Activated T-helper 17 cell treated with anti-CD3 and anti-CD28 coated beads, Interleukin-2, amount 50 U/mL, for 72 hours (primary cell): ENCODE data around the gene TRIL. TPM values are rescaled to one million over a fixed set of nuclear protein-coding genes. Genes with fewer than 3 reads are reported as not detected.

Experiments
- ATAC-seq: fragments of 150-1000 bp; cut with Tn5 transposase; replicated peaks from 2 replicates; pipeline ENCODE4 v1.10.0; 2021; ENCODE audit warnings: mild to moderate bottlenecking, moderate library complexity
- H3K27ac Mint-ChIP-seq: one replicate; pipeline ENCODE4 v1.8.0; 2022; ENCODE audit warnings: mixed read lengths
- H3K27me3 Mint-ChIP-seq: one replicate; pipeline ENCODE4 v1.8.0; 2022; ENCODE audit warnings: mixed read lengths
- H3K36me3 Mint-ChIP-seq: one replicate; pipeline ENCODE4 v1.8.0; 2022; ENCODE audit warnings: low read depth, mild to moderate bottlenecking, mixed read lengths
- H3K4me1 Mint-ChIP-seq: one replicate; pipeline ENCODE4 v1.8.0; 2022; ENCODE audit warnings: mixed read lengths
- H3K4me3 Mint-ChIP-seq: one replicate; pipeline ENCODE4 v1.8.0; 2022; ENCODE audit warnings: mild to moderate bottlenecking, mixed read lengths
- H3K9me3 Mint-ChIP-seq: one replicate; pipeline ENCODE4 v1.8.0; 2022; ENCODE audit warnings: mixed read lengths
- total RNA-seq, 2 donors: library from RNA; stranded (reverse); gene quantifications; one replicate each; pipeline ENCODE4 v1.2.3, GENCODE V29; 2022

The TRIL gene
- total RNA-seq, 2 donors from 2014 or later = not detected

DNA sequence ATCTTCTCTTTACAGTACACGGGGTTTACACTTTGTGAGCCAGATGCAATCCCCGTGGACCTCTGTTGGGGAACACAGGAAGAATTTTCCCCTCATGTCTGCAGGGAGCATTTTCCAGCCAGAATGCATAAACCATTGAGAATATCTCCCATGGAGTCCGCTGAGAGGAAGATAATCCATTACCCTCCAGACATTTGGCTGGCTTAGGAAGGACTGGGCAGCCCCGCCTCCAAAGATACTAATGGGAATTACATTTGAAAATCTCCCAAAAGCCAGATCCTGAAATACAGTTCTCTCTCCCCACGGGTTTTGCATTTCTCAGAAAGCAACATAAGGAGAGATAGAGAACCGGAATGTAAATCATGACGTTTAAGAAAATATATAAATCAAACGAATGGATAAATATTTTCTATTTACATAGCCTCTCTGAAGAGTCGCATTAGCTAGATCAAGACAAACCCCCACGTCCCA lies 53.5 kb downstream of the TRIL start:
- Mint-ChIP-seq H3K27me3 (peaks cover 17% of the 10 kb centered on the region), H3K9me3 (no peaks in the 10 kb centered on the region), H3K27ac (no peak overlapping the region), H3K4me1 (no peaks in the 10 kb centered on the region), H3K4me3 (no peak overlapping the region), H3K36me3 (no peaks in the 10 kb centered on the region)
- no peak for ATAC-seq

DNA sequence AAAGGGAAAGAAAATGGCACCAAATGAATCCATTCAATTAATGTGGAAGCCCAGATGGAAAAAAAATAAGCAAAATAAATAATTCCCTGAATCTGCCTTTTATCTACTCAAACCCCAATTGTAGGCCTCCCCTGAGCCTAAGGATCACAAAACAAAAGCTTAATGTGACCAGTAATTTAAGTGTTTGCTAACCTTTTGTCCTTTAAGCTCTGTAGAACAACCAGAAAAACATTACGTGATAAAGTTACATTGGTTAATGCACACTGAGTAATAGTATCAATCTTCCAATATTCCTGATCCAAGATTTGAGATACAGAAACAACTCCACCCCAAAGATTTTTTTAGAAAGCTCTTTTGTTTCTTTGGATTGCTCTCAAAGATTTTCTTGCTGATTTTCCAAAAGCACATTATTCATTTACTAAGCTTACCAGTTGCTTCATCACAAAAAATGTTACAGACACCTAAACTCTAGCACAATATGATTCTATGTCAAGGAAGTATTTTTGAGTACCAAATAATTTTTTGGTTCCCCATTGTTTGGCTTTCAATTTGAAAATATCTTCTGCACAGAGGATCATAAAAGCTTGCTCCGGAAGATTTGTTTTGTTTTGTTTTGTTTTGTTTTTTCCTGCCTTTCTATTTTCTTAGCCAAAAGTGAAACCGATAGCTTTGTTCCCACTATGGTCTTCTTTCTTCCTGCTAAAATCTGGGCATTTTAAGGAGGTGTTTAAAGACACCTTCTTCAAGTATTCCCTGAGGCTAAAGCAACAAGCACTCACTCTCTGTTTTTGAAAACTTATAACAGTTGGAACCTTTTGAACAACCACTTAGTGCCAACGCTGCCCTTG lies 54.2 kb downstream of the TRIL start:
- no peaks in the 10 kb centered on the region for H3K4me1 Mint-ChIP-seq

More for the DNA sequence above, 54.2 kb downstream of the TRIL start:
- Mint-ChIP-seq H3K36me3 (no peaks in the 10 kb centered on the region), H3K4me3 (no peak overlapping the region), H3K27me3 (peaks cover 17% of the 10 kb centered on the region), H3K9me3 (no peaks in the 10 kb centered on the region), H3K27ac (no peak overlapping the region)
- no peak for ATAC-seq

Other genes with a start within 250 kb of the TRIL start
- gene CPVL, start 188.2 kb upstream of the TRIL start, total RNA-seq = under 1 TPM in 1 of 2 donors, not detected in 1; 0.63 TPM
- under 1 TPM in 1 of 2 donors, not detected in 1; 0.85 TPM for gene CHN2, start 236.4 kb upstream of the TRIL start, total RNA-seq